GM19463 (cell line): ENCODE results near the gene SCN1B.
"Not testable (repeated sequence)": the region's sequence is repeated elsewhere in the genome, so short reads cannot be mapped to it uniquely, and the experiment has no call there.

ENCODE experiments used
- ATAC-seq: cut with Tn5 transposase; IDR thresholded peaks from one replicate; pipeline ENCODE4 v1.9.1; 2021; ENCODE audit warnings: mild to moderate bottlenecking, moderate library complexity; ENCODE audit not compliant: unreplicated experiment

SCN1B gene

GRCh38 chr19:35015954-35016351, 14.3 kb upstream of the SCN1B start:
- no peak for ATAC-seq

GRCh38 chr19:35017507-35017906, 12.8 kb upstream of the SCN1B start:
- no peak for ATAC-seq

GRCh38 chr19:35018379-35018778, 11.9 kb upstream of the SCN1B start:
- no peak for ATAC-seq

- no peak for ATAC-seq
These were observed 11.1 kb upstream of the SCN1B start for GRCh38 chr19:35019144-35019543.

- ATAC-seq: no peak
These were observed 9.3 kb upstream of the SCN1B start for GRCh38 chr19:35021016-35021415.

GRCh38 chr19:35021596-35021995, 8.7 kb upstream of the SCN1B start:
- ATAC-seq: no peak

GRCh38 chr19:35022460-35022859, 7.8 kb upstream of the SCN1B start:
- ATAC-seq: no peak

GRCh38 chr19:35023428-35023827, 6.8 kb upstream of the SCN1B start:
- no peak for ATAC-seq

- no peak for ATAC-seq
These were observed 6.2 kb upstream of the SCN1B start for GRCh38 chr19:35024095-35024494.

- no peak for ATAC-seq
These were observed 4.3 kb upstream of the SCN1B start for GRCh38 chr19:35025969-35026368.

- no peak for ATAC-seq
These were observed 3.9 kb upstream of the SCN1B start for GRCh38 chr19:35026418-35026817.

- no peak for ATAC-seq
These were observed 3.3 kb upstream of the SCN1B start for GRCh38 chr19:35027009-35027408.

- no peak for ATAC-seq
These were observed 2.2 kb upstream of the SCN1B start for GRCh38 chr19:35027851-35028599.

- ATAC-seq: not testable (repeated sequence)
These were observed 1.7 kb upstream of the SCN1B start for GRCh38 chr19:35028600-35028885.

GRCh38 chr19:35029275-35029736, 964 bp upstream of the SCN1B start:
- ATAC-seq: not testable (repeated sequence)

GRCh38 chr19:35029737-35030256, 473 bp upstream of the SCN1B start:
- ATAC-seq: no peak

- no peak for ATAC-seq
These were observed 1.0 kb downstream of the SCN1B start for GRCh38 chr19:35031072-35031881.

GRCh38 chr19:35032356-35032865, 2.1 kb downstream of the SCN1B start:
- ATAC-seq: no peak

GRCh38 chr19:35033067-35034004, 3.1 kb downstream of the SCN1B start:
- ATAC-seq: no peak

- ATAC-seq: no peak
These were observed 3.8 kb downstream of the SCN1B start for GRCh38 chr19:35034005-35034502.
